Urinary bladder (tissue), 4 donors: Measurements from ENCODE around the gene GALNT9. TPM values are rescaled to one million over a fixed set of nuclear protein-coding genes. Genes with fewer than 3 reads are reported as not detected.
"Not testable (repeated sequence)": the region's sequence is repeated elsewhere in the genome, so short reads cannot be mapped to it uniquely, and the experiment has no call there.

ENCODE experiments used
- DNase-seq: peaks from one replicate; pipeline ENCODE4 v3.0.0-alpha.2; 2015; ENCODE audit errors: extremely low spot score
- H3K27ac ChIP-seq: one replicate; pipeline ENCODE4 v1.5.1; 2013; ENCODE audit warnings: low read depth, mild to moderate bottlenecking, moderate library complexity
- H3K36me3 ChIP-seq: one replicate; pipeline ENCODE4 v1.6.1; 2013; ENCODE audit warnings: mild to moderate bottlenecking, moderate library complexity; ENCODE audit not compliant: insufficient read depth
- H3K4me1 ChIP-seq: one replicate; pipeline ENCODE4 v1.6.1; 2013; ENCODE audit warnings: mild to moderate bottlenecking, moderate library complexity; ENCODE audit not compliant: insufficient read depth
- H3K4me3 ChIP-seq: one replicate; pipeline ENCODE4 v1.5.1; 2013; ENCODE audit warnings: low read depth, low read length
- WGBS: extraction: QIAGEN DNeasy Blood & Tissue Kit; methylation state at CpG from one replicate; pipeline ENCODE4 v1.1.7; 2013; 5-methylcytosine and 5-hydroxymethylcytosine counted together
- polyA plus RNA-seq: library from polyadenylated mRNA; stranded (reverse); fragments of 200-250 nt; gene quantifications from one replicate; pipeline ENCODE4 v1.2.3, GENCODE V29; 2013
- total RNA-seq: library from RNA; depleted of rRNA; stranded (reverse); fragments of >200 nt; gene quantifications from one replicate; pipeline ENCODE4 v1.2.3, GENCODE V29; 2014
- donor health status: healthy with polysubstance abuse.
- donor health status: healthy.

Gene GALNT9
- total and polyA plus RNA-seq, 2 donors = 0.60 to 2.4 TPM

GRCh38 chr12:132311201-132311915, 18.0 kb downstream of the GALNT9 start:
- H3K36me3 ChIP-seq = no peaks in the 10 kb centered on the region
- H3K27ac ChIP-seq = no peak overlapping the region
- DNase-seq = no peak
- H3K4me3 ChIP-seq = no peak overlapping the region
- WGBS = 85% methylated on average over 17 of the region's 17 CpGs
- no peaks in the 10 kb centered on the region for H3K4me1 ChIP-seq

GRCh38 chr12:132310181-132311040, 19.0 kb downstream of the GALNT9 start:
- Histone ChIP-seq H3K4me1 (no peaks in the 10 kb centered on the region), H3K4me3 (no peak overlapping the region), H3K27ac (no peak overlapping the region), H3K36me3 (no peaks in the 10 kb centered on the region)
- 69% methylated on average over 33 of the region's 33 CpGs for WGBS
- no peak for DNase-seq

- Histone ChIP-seq H3K27ac (no peak overlapping the region), H3K4me3 (no peak overlapping the region), H3K36me3 (no peaks in the 10 kb centered on the region), H3K4me1 (no peaks in the 10 kb centered on the region)
- no peak for DNase-seq
- 86% methylated on average over 21 of the region's 21 CpGs for WGBS
Measured at GRCh38 chr12:132309596-132310086, 19.7 kb downstream of the GALNT9 start.

GRCh38 chr12:132308853-132309595, 20.4 kb downstream of the GALNT9 start:
- no peak for DNase-seq
- H3K4me3 ChIP-seq = no peak overlapping the region

GRCh38 chr12:132307976-132308852, 21.2 kb downstream of the GALNT9 start:
- whole genome bisulfite sequencing = 64% methylated on average over 32 of the region's 32 CpGs
- Histone ChIP-seq H3K27ac (no peak overlapping the region), H3K4me1 (no peaks in the 10 kb centered on the region), H3K36me3 (no peaks in the 10 kb centered on the region), H3K4me3 (no peak overlapping the region)
- no peak for DNase-seq

More at GRCh38 chr12:132308853-132309595, 20.4 kb downstream of the GALNT9 start:
- Histone ChIP-seq H3K4me1 (no peaks in the 10 kb centered on the region), H3K36me3 (no peaks in the 10 kb centered on the region), H3K27ac (no peak overlapping the region)
- WGBS = 68% methylated on average over 31 of the region's 31 CpGs

- H3K4me3 ChIP-seq = no peak overlapping the region
- no peaks in the 10 kb centered on the region for H3K36me3 ChIP-seq
- no peak for DNase-seq
- H3K4me1 ChIP-seq = no peaks in the 10 kb centered on the region
- H3K27ac ChIP-seq = no peak overlapping the region
- 67% methylated on average over 10 of the region's 10 CpGs for WGBS
Measured at GRCh38 chr12:132306885-132307191, 22.6 kb downstream of the GALNT9 start.

- Histone ChIP-seq H3K36me3 (no peaks in the 10 kb centered on the region), H3K27ac (no peak overlapping the region), H3K4me3 (no peak overlapping the region), H3K4me1 (no peaks in the 10 kb centered on the region)
- DNase-seq = no peak
- WGBS = 78% methylated on average over 51 of the region's 51 CpGs
Measured at GRCh38 chr12:132305991-132306884, 23.2 kb downstream of the GALNT9 start.

- no peak for DNase-seq
- Histone ChIP-seq H3K4me3 (no peak overlapping the region), H3K36me3 (no peaks in the 10 kb centered on the region), H3K4me1 (no peaks in the 10 kb centered on the region), H3K27ac (no peak overlapping the region)
- WGBS = 84% methylated on average over 14 of the region's 14 CpGs
Measured at GRCh38 chr12:132305560-132305966, 23.8 kb downstream of the GALNT9 start.

- not testable (repeated sequence) for H3K4me3 ChIP-seq, DNase-seq, H3K4me1 ChIP-seq, H3K36me3 ChIP-seq, H3K27ac ChIP-seq
- WGBS = 70% methylated on average over 4 of the region's 28 CpGs
Measured at GRCh38 chr12:132304866-132305265, 24.5 kb downstream of the GALNT9 start.

GRCh38 chr12:132303853-132304373, 25.5 kb downstream of the GALNT9 start:
- not testable (repeated sequence) for DNase-seq, H3K4me1 ChIP-seq, H3K27ac ChIP-seq, H3K4me3 ChIP-seq, H3K36me3 ChIP-seq
- WGBS = no CpG with 5 or more reads among the region's 30 CpGs

- WGBS = 70% methylated on average over 30 of the region's 30 CpGs
- H3K4me1 ChIP-seq = no peaks in the 10 kb centered on the region
- H3K4me3 ChIP-seq = no peak overlapping the region
- no peak for DNase-seq
- H3K27ac ChIP-seq = no peak overlapping the region
- no peaks in the 10 kb centered on the region for H3K36me3 ChIP-seq
Measured at GRCh38 chr12:132302466-132303358, 26.7 kb downstream of the GALNT9 start.
